Liver (tissue), 3 donors: ENCODE measurements around the gene ARHGAP35.

Experiments
- CTCF ChIP-seq: fragments of 150-350 bp; IDR thresholded peaks from 2 replicates; pipeline ENCODE4 v1.5.1; 2017; ENCODE audit warnings: improper control_type of control experiment, low read depth, low read length; ENCODE audit not compliant: missing input control
- GABPA ChIP-seq, 2 donors: IDR thresholded peaks in 1 of 2; conservative IDR thresholded peaks in 1 of 2; 2 replicates each; pipeline ENCODE4 v1.6.1; 2016; ENCODE audit warnings: antibody characterized with exemption in 2 of 2, mild to moderate bottlenecking in 1 of 2, moderate library complexity in 1 of 2
- HNF4A ChIP-seq, 2 donors: conservative IDR thresholded peaks; 2 replicates each; pipeline ENCODE4 v1.6.1; 2016; ENCODE audit warnings: antibody characterized with exemption in 2 of 2, mild to moderate bottlenecking in 2 of 2
- MAX ChIP-seq: IDR thresholded peaks from 2 replicates; pipeline ENCODE4 v1.6.1; 2016; ENCODE audit warnings: antibody characterized with exemption
- SP1 ChIP-seq: IDR thresholded peaks from 2 replicates; pipeline ENCODE4 v1.6.1; 2018; ENCODE audit warnings: antibody characterized with exemption, mild to moderate bottlenecking
- YY1 ChIP-seq: IDR thresholded peaks from 2 replicates; pipeline ENCODE4 v1.6.1; 2016; ENCODE audit warnings: antibody characterized with exemption, mild to moderate bottlenecking
- donor health status: healthy.
- donor health status: healthy.

- TF ChIP-seq MAX (no peak), CTCF (no peak), YY1 (no peak), GABPA (IDR thresholded peaks at IDR 0.05 in 1 of 2, conservative IDR thresholded peaks at IDR 0.05 in 1 of 2) (no peak), SP1 (no peak), HNF4A (conservative IDR thresholded peaks at IDR 0.05) (no peak)
Measured at GRCh38 chr19:46841458-46842083, 19.2 kb upstream of the ARHGAP35 start.
